HG02763 (cell line): ENCODE measurements around the gene RAB3B.
"Not testable (repeated sequence)": the region's sequence is repeated elsewhere in the genome, so short reads cannot be mapped to it uniquely, and the experiment has no call there.

ENCODE experiments used
- ATAC-seq: cut with Tn5 transposase; IDR thresholded peaks from one replicate; pipeline ENCODE4 v1.9.1; 2021; ENCODE audit warnings: mild to moderate bottlenecking, moderate library complexity; ENCODE audit not compliant: unreplicated experiment

The RAB3B gene

GRCh38 chr1:51989582-51990477 lies 670 bp downstream of the RAB3B start:
- no peak for ATAC-seq

GRCh38 chr1:51988254-51988653 lies 2.2 kb downstream of the RAB3B start:
- no peak for ATAC-seq

GRCh38 chr1:51986718-51987117 lies 3.8 kb downstream of the RAB3B start:
- no peak for ATAC-seq

- no peak for ATAC-seq
Measured at GRCh38 chr1:51982161-51982560, 8.3 kb downstream of the RAB3B start.

- no peak for ATAC-seq
Measured at GRCh38 chr1:51981555-51981954, 8.9 kb downstream of the RAB3B start.

- ATAC-seq: no peak
Measured at GRCh38 chr1:51978099-51978498, 12.4 kb downstream of the RAB3B start.

GRCh38 chr1:51976846-51977602 lies 13.5 kb downstream of the RAB3B start:
- no peak for ATAC-seq

- ATAC-seq: no peak
Measured at GRCh38 chr1:51973587-51974474, 16.7 kb downstream of the RAB3B start.

DNA sequence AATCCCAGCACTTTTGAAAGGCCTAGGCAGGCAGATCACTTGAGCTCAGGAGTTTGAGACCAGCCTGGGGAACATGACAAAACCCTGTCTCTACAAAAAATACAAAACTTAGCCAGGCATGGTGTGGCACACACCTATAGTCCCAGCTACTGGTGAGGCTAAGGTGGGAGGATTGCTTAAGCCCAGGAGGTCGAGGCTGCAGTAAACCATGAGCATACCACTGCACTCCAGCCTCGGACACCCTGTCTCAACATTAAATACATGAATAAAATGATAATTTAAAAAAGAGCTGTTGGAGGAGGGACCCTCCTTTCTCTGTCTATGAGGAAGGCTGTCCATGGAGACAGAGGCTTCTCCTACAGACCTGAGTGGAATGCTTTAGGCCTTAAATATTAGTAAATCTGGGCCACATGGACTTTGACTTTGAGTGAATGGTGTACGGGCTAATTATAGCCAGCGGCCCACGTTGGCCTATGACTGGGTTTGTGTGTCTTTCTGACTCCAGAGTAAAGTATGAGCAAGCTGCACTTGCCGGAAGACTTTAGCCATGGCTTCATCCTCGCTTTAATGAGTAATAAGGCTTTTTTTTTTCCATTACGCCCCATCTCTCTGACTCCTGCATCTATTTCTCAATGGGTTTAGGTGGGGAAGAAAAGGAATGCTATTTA lies 21.3 kb downstream of the RAB3B start:
- no peak for ATAC-seq

- no peak for ATAC-seq
Measured at GRCh38 chr1:51968632-51969031, 21.9 kb downstream of the RAB3B start.

DNA sequence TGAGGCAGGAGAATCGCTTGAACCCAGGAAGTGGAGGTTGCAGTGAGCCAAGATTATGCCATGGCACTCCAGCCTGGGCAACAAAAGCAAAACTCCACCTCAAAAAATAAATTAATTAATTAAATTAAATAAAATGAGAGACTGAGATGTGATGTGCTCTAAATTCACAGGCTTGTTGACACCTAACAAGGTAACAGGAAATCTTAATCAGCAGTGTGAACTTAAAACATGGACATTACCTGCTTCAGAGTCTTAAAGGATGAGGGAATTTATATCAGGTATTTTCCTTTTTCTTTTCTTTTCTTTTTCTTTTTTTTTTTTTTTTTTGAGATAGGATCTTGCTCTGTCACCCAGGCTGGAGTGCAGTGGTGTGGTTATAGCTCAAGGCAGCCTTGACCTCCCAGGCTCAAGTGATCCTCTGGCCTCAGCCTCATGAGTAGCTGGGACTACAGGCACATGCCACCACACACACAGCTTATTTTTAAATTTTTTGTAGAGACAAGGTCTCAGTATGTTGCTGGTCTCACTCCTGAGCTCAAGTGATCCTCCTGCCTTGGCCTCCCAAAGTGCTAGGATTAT lies 23.2 kb downstream of the RAB3B start:
- not testable (repeated sequence) for ATAC-seq

- no peak for ATAC-seq
Measured at GRCh38 chr1:51966559-51966958, 23.9 kb downstream of the RAB3B start.

- ATAC-seq: no peak
Measured at GRCh38 chr1:51964309-51964696, 26.2 kb downstream of the RAB3B start.

GRCh38 chr1:51963592-51964308 lies 26.8 kb downstream of the RAB3B start:
- no peak for ATAC-seq

GRCh38 chr1:51962486-51963356 lies 27.8 kb downstream of the RAB3B start:
- no peak for ATAC-seq

DNA sequence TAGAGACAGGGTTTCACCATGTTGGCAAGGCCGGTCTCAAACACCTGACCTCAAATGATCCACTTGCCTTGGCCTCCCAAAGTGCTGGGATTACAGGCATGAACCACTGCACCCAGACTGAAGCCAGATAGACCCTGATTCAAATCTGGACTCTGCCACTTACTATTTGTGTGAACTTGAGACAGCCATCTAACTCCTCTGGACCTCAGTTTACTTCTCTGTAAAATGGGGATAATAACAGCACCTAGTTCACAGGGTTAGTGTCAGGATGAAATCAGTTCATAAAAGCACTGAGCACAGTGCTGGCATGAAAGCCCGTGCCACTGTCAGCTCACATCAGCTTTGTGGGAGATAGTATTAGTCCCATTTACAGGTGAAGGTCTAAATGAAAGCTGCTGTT lies 28.5 kb downstream of the RAB3B start:
- ATAC-seq: no peak

DNA sequence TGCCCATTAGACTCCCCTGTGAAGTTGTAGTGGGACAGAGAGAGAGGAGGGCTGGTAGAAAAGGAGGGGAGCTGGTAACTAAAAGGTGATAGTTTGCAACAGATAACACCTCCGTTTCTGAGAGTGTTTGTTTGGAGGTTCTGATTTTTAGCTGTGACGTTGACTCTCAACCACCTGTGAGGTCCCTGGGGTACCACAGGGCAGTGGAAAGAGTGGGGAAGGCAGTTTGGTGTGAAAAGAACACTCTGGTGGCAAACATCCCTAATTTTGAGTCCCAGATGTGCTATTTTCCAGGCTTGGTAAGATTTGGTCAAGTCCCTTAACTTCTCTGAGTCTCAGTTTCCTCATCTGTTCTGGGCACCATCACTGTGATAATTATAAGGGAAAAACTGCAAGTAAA lies 29.3 kb downstream of the RAB3B start:
- ATAC-seq: no peak

GRCh38 chr1:51960262-51960661 lies 30.2 kb downstream of the RAB3B start:
- no peak for ATAC-seq

- no peak for ATAC-seq
Measured at GRCh38 chr1:51958824-51959223, 31.7 kb downstream of the RAB3B start.
